Superior temporal gyrus (tissue), 1 donor: ENCODE results near the gene WWOX.
"Not testable (repeated sequence)": the region's sequence is repeated elsewhere in the genome, so short reads cannot be mapped to it uniquely, and the experiment has no call there.

Source experiments
- DNase-seq: peaks from one replicate; pipeline ENCODE4 v3.0.0-alpha.2; 2016; ENCODE audit errors: extremely low spot score

The WWOX gene

GRCh38 chr16:78571898-78572358, 472.5 kb downstream of the WWOX start:
- DNase-seq, result no peak

GRCh38 chr16:78574571-78574970, 475.1 kb downstream of the WWOX start:
- no peak for DNase-seq

GRCh38 chr16:78576941-78577340, 477.5 kb downstream of the WWOX start:
- no peak for DNase-seq

GRCh38 chr16:78577630-78578029, 478.2 kb downstream of the WWOX start:
- DNase-seq, result no peak

- DNase-seq, result no peak
Measured at GRCh38 chr16:78579020-78579419, 479.6 kb downstream of the WWOX start.

GRCh38 chr16:78583441-78583840, 484.0 kb downstream of the WWOX start:
- no peak for DNase-seq

GRCh38 chr16:78584213-78584860, 484.9 kb downstream of the WWOX start:
- DNase-seq, result no peak

- DNase-seq, result no peak
Measured at GRCh38 chr16:78584991-78585390, 485.5 kb downstream of the WWOX start.

- DNase-seq, result no peak
Measured at GRCh38 chr16:78589331-78589730, 489.9 kb downstream of the WWOX start.

- no peak for DNase-seq
Measured at GRCh38 chr16:78591682-78592103, 492.2 kb downstream of the WWOX start.

GRCh38 chr16:78592111-78592510, 492.7 kb downstream of the WWOX start:
- DNase-seq, result no peak

- no peak for DNase-seq
Measured at GRCh38 chr16:78593352-78593751, 493.9 kb downstream of the WWOX start.

GRCh38 chr16:78594191-78594590, 494.7 kb downstream of the WWOX start:
- DNase-seq, result no peak

- no peak for DNase-seq
Measured at GRCh38 chr16:78596348-78596995, 497.0 kb downstream of the WWOX start.

- no peak for DNase-seq
Measured at GRCh38 chr16:78596996-78597422, 497.6 kb downstream of the WWOX start.

GRCh38 chr16:78597809-78598570, 498.5 kb downstream of the WWOX start:
- no peak for DNase-seq

GRCh38 chr16:78599271-78599670, 499.8 kb downstream of the WWOX start:
- no peak for DNase-seq

GRCh38 chr16:78604423-78605062, 505.1 kb downstream of the WWOX start:
- not testable (repeated sequence) for DNase-seq

- peak; percentile 26 for DNase-seq
Measured at GRCh38 chr16:78605548-78606101, 506.2 kb downstream of the WWOX start.

GRCh38 chr16:78606545-78606944, 507.1 kb downstream of the WWOX start:
- DNase-seq, result peak; percentile 48

GRCh38 chr16:78607022-78607421, 507.6 kb downstream of the WWOX start:
- no peak for DNase-seq

- DNase-seq, result no peak
Measured at GRCh38 chr16:78607465-78607864, 508.0 kb downstream of the WWOX start.
